H1 (cell line): Measurements from ENCODE around the gene CEBPZ. TPM values are rescaled to one million over a fixed set of nuclear protein-coding genes. Genes with fewer than 3 reads are reported as not detected.

Experiments used
- CBX5 ChIP-seq: fragments of 300-800, 300-1000 bp; sonication (generic); IDR thresholded peaks from 2 replicates; pipeline ENCODE4 v1.7.1; 2016; ENCODE audit warnings: antibody characterized with exemption, low read length, low read depth
- CHD7 ChIP-seq: fragments of 300-600 bp; sonication (generic); IDR thresholded peaks from 2 replicates; pipeline ENCODE4 v1.7.1; 2012; ENCODE audit warnings: low read length, moderate library complexity, mild to moderate bottlenecking, inconsistent platforms; ENCODE audit not compliant: insufficient replicate concordance
- CTCF ChIP-seq, 3 experiments: IDR thresholded peaks; 1 replicate in 2 of 3; 2 replicates in 1 of 3; pipeline versions ENCODE4 v1.5.1 to v1.6.1; 2011; ENCODE audit warnings: low read length in 3 of 3, mild to moderate bottlenecking in 3 of 3, inconsistent platforms in 2 of 3, low read depth in 1 of 3, moderate library complexity in 1 of 3; ENCODE audit not compliant: insufficient read depth in 1 of 3; ENCODE audit errors: control extremely low read depth in 1 of 3
- EP300 ChIP-seq, 2 experiments: IDR thresholded peaks; 1 replicate in 1 of 2; 2 replicates in 1 of 2; pipeline ENCODE4 v1.6.1; 2011 to 2012; ENCODE audit warnings: low read depth in 2 of 2, low read length in 2 of 2, mild to moderate bottlenecking in 2 of 2, borderline replicate concordance in 1 of 2, inconsistent platforms in 1 of 2, moderate library complexity in 1 of 2
- NANOG ChIP-seq: IDR thresholded peaks from 2 replicates; pipeline ENCODE4 v1.6.1; 2011; ENCODE audit warnings: low read length, low read depth, mild to moderate bottlenecking, inconsistent platforms; ENCODE audit not compliant: insufficient read depth, poor library complexity, severe bottlenecking
- PHF8 ChIP-seq: fragments of 200-600 bp; sonication (generic); conservative IDR thresholded peaks from 2 replicates; pipeline ENCODE4 v1.7.1; 2012; ENCODE audit warnings: low read depth, mild to moderate bottlenecking, inconsistent platforms, low read length, moderate library complexity
- RFX5 ChIP-seq: IDR thresholded peaks from 2 replicates; pipeline ENCODE4 v1.6.1; 2011; ENCODE audit warnings: low read depth, low read length, improper control_type of control experiment, borderline replicate concordance
- SP1 ChIP-seq: IDR thresholded peaks from 2 replicates; pipeline ENCODE4 v1.6.1; 2011; ENCODE audit warnings: low read depth, low read length
- TCF12 ChIP-seq: IDR thresholded peaks from 2 replicates; pipeline ENCODE4 v1.6.1; 2011; ENCODE audit warnings: low read depth, mild to moderate bottlenecking, low read length
- polyA plus RNA-seq, 7 experiments: library from polyadenylated mRNA; depleted of rRNA in 3 of 7; stranded (reverse) in 5 of 7; unstranded in 2 of 7; fragments of >200 nt in 5 of 7; fragments of 200-250 nt in 2 of 7; gene quantifications; 1 replicate in 5 of 7; 2 replicates in 1 of 7; 4 replicates in 1 of 7; pipeline versions ENCODE4 v1.2.1 to v1.2.3, GENCODE V29; 2011 to 2013; ENCODE audit warnings: missing spikeins in 2 of 7, mixed read lengths in 2 of 7
- total RNA-seq: library from RNA; stranded (reverse); fragmentation: NEBNext Ultra II Directional; extraction: Animal tissue kit (Norgen Biotek cat#: 25700); gene quantifications from 2 replicates; pipeline ENCODE4 v1.2.1, GENCODE V29; 2021

CEBPZ gene
- total and polyA plus RNA-seq, 2 of the 8 experiments (the other 6 are each of a cell fraction or from before 2014, with no cell fraction given) = 19.1 to 201 TPM

- TF ChIP-seq CHD7 (no peak), RFX5 (no peak), CBX5 (no peak), CTCF (IDR thresholded peaks at IDR 0.05; ENCODE audit: control extremely low read depth in 1 of 3, insufficient read depth in 1 of 3, low read depth in 1 of 3, low read length in 3 of 3) (peak in 2 of 3 experiments; percentile 18 to 20; a peak in 2 of 4 replicates), NANOG (no peak), EP300 (IDR thresholded peaks at IDR 0.05; ENCODE audit: borderline replicate concordance in 1 of 2, low read depth in 2 of 2, low read length in 2 of 2) (no peak), SP1 (no peak), TCF12 (no peak), PHF8 (no peak)
Observed at GRCh38 chr2:37263839-37264238, 32.4 kb upstream of the CEBPZ start (continued).
